HK-2 (cell line): Measurements from ENCODE around the gene SRSF3.

Experiments
- DNase-seq: peaks from one replicate; pipeline ENCODE4 v3.0.0-alpha.2; 2018; ENCODE audit not compliant: unreplicated experiment

The SRSF3 gene

DNA sequence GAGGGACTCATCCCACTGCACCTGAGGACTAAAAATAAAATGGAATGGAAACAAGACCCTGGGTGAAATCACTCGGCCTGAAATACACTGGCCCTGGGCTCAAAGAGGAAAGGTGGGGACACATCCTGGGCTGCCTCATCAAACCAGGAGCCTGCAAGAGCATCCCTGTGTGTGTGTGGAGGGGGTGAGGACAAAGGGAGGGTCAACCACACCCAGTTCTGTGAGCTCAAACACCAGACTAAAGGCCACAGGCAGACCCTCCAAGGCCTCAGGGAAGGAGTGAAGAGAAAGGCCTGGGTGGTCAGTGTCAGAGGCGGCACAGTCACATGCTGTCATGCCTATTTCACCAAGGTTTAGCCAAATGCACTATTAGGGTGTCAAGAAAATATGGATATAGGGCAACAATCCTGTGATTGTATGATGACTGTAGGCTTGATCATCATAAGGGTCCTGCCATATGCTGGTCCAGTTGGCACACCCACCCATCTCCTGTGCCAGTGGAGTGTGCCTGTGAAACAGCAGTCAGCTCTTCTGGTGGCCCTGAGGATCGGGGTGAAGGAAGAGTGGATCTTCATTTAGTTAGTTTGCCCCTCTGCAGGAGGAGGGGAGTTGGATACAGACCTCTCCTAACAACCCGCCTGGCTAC lies 28.9 kb downstream of the SRSF3 start:
- no peak for DNase-seq

DNA sequence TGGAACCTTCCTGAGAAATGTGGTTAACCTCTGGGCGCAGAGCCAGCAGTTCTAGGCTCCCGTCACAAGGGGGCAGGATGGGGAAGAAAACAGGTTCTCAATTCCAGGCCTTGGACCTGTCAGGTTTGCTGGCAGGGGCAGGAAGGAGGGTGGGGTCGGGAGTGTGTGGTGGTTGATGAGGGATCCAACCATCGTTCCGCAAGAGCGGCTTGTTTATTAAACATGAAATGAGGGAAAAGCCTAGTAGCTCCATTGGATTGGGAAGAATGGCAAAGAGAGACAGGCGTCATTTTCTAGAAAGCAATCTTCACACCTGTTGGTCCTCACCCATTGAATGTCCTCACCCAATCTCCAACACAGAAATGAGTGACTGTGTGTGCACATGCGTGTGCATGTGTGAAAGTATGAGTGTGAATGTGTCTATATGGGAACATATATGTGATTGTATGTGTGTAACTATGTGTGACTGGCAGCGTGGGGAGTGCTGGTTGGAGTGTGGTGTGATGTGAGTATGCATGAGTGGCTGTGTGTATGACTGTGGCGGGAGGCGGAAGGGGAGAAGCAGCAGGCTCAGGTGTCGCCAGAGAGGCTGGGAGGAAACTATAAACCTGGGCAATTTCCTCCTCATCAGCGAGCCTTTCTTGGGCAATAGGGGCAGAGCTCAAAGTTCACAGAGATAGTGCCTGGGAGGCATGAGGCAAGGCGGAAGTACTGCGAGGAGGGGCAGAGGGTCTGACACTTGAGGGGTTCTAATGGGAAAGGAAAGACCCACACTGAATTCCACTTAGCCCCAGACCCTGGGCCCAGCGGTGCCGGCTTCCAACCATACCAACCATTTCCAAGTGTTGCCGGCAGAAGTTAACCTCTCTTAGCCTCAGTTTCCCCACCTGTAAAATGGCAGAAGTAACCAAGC lies 29.6 kb downstream of the SRSF3 start:
- peak; percentile 86 for DNase-seq

DNA sequence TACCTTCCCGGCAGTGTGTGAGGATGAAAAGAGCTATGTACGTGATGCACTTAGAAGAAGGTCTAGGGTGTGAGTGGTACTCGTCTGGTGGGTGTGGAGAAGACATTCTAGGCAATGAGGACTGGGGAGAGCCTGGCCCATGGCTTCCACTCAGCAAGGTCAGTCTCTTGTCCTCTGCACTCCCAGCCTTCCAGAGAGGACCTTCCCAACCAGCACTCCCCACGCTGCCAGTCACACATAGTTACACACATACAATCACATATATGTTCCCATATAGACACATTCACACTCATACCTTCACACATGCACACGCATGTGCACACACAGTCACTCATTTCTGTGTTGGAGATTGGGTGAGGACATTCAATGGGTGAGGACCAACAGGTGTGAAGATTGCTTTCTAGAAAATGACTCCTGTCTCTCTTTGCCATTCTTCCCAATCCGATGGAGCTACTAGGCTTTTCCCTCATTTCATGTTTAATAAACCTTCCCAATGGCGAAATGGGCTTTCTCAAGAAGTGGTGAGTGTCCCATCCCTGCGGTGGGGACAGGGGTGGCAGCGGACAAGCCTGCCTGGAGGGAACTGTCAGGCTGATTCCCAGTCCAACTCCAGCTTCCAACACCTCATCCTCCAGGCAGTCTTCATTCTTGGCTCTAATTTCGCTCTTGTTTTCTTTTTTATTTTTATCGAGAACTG lies 30.4 kb downstream of the SRSF3 start:
- no peak for DNase-seq

DNA sequence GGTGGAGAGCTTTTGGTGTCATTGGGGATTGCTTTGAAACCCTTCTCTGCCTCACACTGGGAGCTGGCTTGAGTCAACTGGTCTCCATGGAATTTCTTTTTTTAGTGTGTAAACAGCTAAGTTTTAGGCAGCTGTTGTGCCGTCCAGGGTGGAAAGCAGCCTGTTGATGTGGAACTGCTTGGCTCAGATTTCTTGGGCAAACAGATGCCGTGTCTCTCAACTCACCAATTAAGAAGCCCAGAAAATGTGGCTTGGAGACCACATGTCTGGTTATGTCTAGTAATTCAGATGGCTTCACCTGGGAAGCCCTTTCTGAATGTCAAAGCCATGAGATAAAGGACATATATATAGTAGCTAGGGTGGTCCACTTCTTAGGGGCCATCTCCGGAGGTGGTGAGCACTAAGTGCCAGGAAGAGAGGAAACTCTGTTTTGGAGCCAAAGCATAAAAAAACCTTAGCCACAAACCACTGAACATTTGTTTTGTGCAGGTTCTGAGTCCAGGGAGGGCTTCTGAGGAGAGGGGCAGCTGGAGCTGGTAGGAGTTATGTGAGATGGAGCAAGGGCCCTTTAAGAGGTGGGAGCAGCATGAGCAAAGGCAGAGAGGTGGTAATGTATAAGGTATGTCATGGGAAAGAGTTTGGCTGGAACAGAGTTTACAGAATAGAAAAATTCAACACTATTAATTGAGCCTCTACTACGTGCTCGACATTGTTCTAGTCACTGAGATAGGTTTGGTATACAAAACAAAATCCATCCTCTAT lies 31.2 kb downstream of the SRSF3 start:
- DNase-seq: no peak

DNA sequence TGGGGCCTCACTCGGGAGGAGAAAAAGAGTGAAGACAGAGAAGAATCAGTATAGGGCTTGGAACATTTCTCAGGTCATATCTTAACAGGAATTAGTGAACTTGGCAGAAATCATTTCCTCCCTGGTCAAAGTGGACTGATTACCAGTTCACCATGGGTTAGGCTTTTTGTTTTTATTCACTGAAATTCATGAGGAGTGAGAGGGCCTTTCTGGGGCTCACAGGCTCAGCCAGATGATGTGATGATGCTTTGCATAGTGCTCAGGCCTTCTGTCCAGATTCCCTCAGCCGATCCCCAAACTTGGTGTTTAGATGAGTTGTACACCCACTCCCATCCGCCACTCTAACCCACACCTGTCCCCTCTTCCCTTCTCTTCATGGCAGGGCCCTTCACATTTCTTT lies 32.5 kb downstream of the SRSF3 start:
- no peak for DNase-seq

DNA sequence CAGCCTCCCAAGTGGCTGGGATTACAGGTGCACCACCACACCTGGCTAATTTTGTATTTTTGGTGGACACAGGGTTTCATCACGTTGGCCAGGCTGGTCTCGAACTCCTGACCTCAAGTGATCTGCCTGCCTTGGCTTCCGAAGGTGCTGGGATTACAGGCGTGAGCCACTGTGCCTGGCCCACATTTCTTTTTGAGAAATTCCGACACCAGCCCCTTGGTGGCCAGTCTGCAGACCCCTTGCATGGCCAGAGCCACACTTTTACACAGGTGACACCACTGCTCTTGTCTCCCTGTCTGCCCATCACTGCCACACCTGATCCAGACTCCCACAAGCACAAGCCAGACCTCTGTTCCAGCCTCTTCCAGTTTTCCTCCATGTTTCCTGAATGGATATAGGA lies 33.0 kb downstream of the SRSF3 start:
- no peak for DNase-seq

DNA sequence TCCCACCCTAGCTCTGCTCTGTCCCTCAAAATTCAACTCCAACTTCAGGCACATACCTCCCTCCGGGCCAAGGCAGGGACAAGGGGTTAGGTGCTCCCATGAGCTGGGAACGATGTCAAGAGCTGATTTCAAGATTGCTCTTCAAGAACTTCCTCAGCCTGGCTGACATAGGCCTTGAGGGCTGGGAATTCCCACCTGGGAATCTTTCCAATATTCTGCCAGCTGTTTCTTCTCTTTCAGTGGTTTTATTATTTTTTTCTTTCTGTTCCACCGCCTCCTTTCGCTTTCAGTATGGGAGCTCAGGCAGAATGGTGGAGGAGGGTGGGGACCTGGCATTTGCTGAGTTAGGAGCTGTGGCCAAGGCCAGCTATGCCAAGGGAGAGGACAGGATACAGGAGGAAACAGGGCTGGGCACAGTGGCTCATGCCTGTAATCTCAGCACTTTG lies 33.7 kb downstream of the SRSF3 start:
- DNase-seq: no peak

DNA sequence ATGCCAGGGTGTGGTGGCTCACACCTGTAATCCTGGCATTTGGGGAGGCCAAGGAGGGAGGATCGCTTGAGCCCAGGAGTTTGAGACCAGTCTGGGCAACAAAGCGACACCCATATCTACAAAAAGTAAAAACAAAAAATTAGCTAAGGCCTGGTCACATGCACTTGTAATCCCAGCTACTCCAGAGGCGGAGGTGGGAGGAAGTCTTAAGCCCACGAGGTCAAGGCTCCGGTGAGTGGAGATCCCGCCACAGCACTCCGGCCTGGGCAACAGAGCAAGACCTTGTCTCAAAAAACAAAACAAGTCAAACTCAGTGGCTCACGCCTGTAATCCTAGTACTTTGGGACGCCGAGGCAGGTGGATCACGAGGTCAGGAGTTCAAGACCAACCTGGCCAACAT lies 35.6 kb downstream of the SRSF3 start:
- DNase-seq: no peak

DNA sequence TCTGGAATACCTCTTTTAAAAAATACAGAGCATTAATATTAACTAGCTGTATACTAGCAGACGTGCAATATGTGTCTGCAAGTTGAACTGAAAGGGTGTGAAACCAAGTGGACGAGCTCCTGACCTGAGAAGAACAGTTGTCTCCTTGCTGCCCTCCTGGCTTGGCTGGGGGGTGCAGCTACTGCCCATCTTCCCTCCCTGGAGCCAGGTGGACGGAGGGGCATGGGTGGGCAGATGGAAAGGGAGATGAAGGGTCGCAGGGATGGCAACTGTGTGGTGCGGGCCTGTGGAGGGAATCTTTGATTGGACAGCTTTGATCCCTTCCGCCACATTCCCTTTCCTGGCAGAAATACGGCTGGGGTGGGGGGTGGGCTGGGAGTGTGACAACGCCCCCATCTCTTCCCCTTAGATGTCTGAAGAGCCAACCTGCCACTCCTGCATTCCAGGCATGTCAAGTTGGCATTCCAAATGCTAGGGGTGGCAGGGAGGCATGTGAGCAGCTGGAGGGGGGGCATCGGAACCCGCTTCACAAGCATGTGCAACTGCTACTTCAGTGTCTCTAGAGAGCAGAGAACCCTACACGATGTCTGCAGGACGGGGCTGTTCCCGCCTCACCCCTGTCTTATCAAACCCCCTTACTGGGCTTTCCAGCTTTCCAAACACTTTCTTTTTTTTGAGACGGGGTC lies 37.3 kb downstream of the SRSF3 start:
- no peak for DNase-seq

DNA sequence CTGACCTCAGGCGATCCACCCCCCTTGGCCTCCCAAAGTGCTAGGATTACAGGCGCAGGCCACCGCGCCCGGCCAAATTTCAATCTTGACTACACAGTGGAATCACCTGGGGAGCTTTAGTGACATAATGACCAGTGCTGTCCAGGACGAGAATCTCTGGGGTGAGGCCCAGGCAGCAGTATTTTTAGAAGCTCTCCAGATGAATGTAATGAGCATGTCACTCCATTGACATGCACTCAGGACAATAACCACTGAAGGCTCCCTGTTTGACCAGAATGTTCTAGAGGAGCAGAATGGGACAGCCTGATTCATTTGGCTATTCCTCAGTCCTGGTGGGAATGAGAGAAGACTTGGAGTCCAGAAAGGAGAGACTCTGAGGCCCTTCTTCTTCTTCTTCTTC lies 39.2 kb downstream of the SRSF3 start:
- DNase-seq: no peak

DNA sequence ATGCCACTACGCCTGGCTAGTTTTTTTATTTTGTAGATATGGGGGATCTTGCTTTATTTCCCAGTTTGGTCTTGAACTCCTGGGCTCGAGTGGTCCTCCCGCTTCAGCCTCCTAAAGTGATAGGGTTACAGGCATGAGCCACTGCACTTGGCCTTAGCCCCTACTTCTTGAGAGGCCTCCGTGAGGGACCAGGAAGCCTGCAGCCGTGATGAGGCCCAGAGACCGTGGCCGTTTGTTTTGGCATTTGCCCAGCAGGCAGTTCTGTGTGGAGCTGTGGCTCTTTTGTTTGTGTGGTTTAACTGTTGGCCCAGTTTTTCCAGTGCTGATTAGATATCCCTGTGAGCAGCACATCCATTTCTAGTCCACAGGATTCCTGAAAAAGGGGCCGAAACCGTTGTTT lies 39.8 kb downstream of the SRSF3 start:
- DNase-seq: peak; percentile 26

DNA sequence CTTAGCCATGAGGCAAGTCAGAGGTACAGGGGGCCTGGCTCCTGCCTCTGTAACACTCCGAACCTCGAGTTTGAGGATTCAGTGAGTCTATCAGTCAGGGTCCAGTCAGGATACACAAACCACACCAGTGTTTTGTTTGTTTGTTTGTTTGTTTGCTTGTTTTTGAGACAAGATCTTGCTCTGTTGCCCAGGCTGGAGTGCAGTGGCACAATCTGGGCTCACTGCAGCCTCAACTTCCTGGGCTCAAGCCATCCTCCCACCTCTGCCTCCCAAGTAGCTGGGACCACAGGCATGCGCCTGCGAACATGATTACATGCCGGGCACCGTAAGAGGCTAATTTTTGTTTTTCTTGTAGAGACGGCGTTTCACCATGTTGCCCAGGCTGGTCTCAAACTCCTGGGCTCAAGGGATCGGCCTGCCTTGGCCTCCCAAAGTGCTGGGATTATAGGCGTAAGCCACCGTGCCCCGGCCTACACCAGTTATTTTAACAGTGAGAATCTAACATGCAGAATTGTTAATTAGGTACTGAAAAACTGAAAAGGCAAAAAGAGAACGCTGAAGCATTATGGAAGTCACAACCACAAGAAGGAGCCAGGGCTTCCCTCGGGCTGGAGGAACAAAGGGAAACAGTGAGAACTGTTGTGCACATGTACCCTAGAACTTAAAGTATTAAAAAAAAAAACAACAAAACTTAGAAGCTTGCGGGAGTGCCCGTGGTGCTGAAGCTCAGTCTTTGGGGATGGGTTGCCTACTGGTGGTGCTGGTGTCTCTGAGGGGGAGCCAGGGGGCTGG lies 40.4 kb downstream of the SRSF3 start:
- DNase-seq: no peak

DNA sequence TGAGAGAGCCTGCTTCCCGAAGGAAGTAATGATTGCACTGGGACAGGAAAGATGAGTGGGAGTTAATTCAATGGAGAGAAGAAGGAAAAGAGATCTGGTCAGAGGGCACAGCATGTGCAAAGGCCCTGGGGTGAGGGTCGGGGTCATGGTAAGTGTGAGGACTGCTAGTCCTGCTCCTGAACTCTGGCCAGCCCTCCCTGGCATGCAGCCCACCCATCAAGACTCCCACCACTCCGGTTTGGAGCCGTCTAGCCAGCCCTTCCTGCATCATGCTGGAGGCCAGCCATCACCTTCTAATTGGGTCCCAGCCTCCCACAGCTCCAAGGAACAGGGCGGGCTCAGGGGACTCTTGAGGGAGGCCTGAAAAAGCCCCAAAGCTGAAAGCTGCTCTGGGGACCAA lies 42.1 kb downstream of the SRSF3 start:
- no peak for DNase-seq

DNA sequence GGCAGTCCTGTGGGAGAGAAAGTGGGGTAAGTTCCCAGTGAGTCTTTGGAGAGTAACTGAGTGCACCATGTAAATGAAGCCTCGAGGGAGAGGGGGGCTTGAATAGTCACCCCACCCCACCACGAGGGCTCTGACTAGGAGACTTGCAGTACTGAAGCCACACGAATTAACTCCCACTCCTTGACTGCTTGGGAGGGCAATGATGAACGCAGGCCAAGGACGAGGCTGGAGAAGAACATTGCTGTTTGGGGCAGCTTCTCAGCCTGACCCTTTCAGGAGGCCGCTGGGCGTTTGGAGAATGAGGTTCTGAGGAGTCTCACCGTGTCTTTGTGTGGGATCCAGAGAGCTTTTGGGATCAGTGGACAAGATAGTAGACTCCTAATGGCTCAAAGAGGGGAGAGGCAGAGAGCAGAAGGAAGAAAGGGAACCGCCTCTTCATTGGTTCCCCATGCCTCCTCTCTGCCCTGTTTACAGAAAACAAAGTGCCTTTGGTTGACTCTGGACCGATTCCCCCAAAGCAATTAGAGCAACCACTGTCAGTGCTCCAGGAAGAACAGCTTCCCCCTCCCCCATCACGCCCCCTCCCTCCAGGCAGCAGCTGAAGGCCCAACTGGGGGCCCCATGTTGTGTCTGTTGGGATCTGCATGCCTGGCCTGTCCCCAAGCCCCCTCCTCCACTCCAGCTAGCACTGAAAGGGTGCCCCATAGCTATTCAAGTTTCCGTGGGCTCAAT lies 42.7 kb downstream of the SRSF3 start:
- no peak for DNase-seq

DNA sequence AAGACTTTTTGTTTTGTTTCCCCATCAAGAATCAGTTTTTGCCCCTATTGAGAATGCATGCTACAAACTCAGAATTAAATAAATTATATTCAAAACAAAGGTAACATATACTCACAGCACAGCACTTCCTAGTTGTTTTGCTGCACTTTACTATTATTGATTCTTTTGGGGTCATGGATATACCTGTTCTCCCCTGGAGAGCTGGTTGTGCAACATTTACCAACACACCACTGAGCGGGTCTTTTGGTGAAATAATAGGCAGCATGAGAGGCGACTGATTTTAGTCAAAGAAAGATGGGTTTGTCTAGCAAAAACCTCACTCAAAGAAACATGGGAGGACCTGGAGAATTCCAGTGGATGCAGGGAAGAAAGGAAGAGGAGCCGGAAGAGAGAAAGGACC lies 44.4 kb downstream of the SRSF3 start:
- no peak for DNase-seq

DNA sequence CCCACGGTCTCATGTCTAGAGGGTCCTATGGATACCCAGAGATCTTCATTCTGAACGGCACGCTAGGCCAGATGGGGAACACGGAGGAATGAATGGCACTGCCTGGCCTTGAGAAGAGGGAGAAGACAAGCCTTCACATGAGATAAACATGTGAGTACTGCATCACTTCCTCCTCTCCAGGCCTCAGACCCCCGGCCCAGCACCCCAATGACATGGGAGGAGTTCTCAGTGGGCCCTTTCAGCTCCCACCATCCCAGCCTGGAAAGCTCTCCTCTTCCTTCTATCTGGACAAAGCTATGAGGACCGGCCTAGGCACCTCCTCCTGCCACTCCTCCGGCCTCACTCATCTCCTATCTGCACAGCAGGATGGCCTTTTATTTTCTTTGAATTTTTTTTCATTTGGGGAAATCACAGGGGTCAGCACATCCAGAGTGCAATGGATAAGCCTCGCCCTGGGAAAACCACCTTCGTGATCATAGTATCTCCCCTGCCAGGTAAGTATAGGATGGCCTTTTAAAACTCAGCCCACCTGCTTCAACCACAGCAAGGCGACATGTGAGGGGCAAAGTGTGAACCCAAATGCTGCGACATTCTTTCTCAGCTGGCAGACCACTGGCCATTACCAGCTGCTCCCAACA lies 45.1 kb downstream of the SRSF3 start:
- DNase-seq: no peak

DNA sequence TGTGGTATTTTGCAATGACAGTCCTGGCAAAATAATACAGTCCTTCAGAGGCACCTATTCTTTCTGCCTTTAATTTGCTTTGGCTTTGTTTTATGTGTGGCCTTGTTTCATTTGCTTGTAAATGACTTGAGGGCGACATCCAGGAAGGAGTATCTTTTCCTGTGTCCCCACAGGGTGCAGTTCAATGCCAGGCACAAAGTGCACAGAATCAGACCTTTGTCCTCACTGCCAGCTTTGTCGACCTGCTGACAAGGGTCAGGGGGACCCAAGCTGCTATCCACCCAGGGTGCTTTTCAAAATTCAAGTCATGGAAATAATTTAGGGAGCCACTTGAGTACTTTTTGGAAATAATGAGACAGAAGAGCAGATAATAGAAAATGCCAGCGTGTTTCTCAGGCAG lies 47.4 kb downstream of the SRSF3 start:
- no peak for DNase-seq

DNA sequence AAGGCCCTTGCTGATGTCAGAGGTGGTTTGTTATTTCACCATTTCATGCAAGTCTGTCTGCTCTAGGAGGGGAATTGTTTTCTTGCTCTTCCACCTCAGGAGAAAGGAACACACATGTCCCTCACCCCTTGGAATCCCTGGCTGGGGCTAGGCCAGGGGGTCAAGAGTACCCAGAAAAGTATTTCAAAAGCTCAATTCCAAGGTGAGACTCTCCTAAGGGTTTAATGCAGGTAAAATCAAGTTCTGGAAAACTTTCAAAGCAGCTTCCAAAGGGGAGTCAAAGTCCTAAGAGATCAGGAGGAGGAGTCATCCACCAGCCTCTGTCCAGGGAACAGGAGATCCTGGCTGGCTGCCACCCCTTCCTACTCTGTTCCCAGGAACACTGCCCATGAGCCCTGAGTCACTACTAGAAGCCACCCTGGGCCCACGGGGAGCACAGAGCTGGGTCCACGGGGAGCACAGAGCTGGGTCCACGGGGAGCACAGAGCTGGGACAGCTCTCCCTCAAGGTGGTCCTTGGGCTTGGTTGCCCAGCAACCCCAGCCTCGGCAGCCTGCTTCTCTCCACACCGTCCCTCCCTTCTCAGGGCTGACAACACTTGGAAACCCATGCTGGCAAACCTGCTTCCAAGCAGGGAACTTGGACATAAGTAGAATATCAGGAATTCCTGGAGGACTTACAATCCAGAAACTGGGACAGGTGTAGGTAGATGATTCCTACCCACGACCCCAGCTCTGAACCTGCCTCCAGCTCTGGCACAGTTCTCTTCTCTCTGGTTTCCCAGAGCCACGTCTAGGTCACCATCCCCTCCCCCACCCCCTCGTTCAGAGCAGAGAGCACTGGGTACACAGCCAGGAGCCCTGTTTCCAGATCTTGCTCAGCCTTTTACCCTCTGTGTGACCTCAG lies 49.0 kb downstream of the SRSF3 start:
- peak; percentile 66 for DNase-seq
